ENCODE measurements around the gene ACAD11.

ACAD11 gene

GRCh38 chr3:132509506-132509905 lies 150.1 kb downstream of the ACAD11 start:
- DNase-seq (ENCODE audit: low spot score): no peak

- DNase-seq (ENCODE audit: low spot score): no peak
Measured at GRCh38 chr3:132509096-132509495, 150.5 kb downstream of the ACAD11 start.

Data from CD4-positive, alpha-beta T cell treated with Interleukin-2 at 100 ng/mL for 4 hours (primary cell).